CD14-positive monocyte (primary cell): ENCODE data around the gene TEKT2. TPM values are rescaled to one million over a fixed set of nuclear protein-coding genes. Genes with fewer than 3 reads are reported as not detected.

Experiments used
- DNase-seq, 3 donors: peaks; one replicate each; pipeline ENCODE4 v3.0.0-alpha.2; 2011 to 2022
- H2AFZ ChIP-seq: 2 replicates; pipeline ENCODE4 v1.6.0; 2012; ENCODE audit warnings: mild to moderate bottlenecking, low read depth, low read length, inconsistent platforms; ENCODE audit not compliant: insufficient read depth, poor library complexity, severe bottlenecking
- H3K27ac ChIP-seq, 2 donors: 1 replicate in 1 of 2; 2 replicates in 1 of 2; pipeline ENCODE4 v1.5.1; 2012 to 2013; ENCODE audit warnings: low read length in 2 of 2, control low read depth in 1 of 2, inconsistent platforms in 1 of 2, low read depth in 1 of 2, mild to moderate bottlenecking in 1 of 2
- H3K27me3 ChIP-seq, 2 donors: one replicate each; pipeline versions ENCODE4 v1.6.0 to v1.6.1; 2011 to 2013; ENCODE audit warnings: low read length in 2 of 2; ENCODE audit not compliant: control insufficient read depth in 2 of 2, insufficient read depth in 2 of 2
- H3K36me3 ChIP-seq, 2 donors: replicated peaks in 1 of 2; 1 replicate in 1 of 2; 2 replicates in 1 of 2; pipeline versions ENCODE4 v1.5.1 to v1.6.1; 2012 to 2013; ENCODE audit warnings: low read length in 2 of 2, control low read depth in 1 of 2, inconsistent platforms in 1 of 2, mild to moderate bottlenecking in 1 of 2; ENCODE audit not compliant: insufficient read depth in 2 of 2, control insufficient read depth in 1 of 2
- H3K4me1 ChIP-seq, 2 donors: 1 replicate in 1 of 2; 2 replicates in 1 of 2; pipeline versions ENCODE4 v1.5.1 to v1.6.1; 2012 to 2013; ENCODE audit warnings: low read length in 2 of 2, control low read depth in 1 of 2, inconsistent platforms in 1 of 2, mild to moderate bottlenecking in 1 of 2, moderate library complexity in 1 of 2; ENCODE audit not compliant: insufficient read depth in 2 of 2, control insufficient read depth in 1 of 2
- H3K4me2 ChIP-seq: replicated peaks from 2 replicates; pipeline ENCODE3; 2012; ENCODE audit warnings: low read length, moderate library complexity, mild to moderate bottlenecking; ENCODE audit not compliant: poor library complexity, severe bottlenecking; ENCODE audit errors: extremely low read depth
- H3K4me3 ChIP-seq, 3 experiments: fragments of 200-600 bp in 1 of 3; sonication (generic) in 1 of 3; replicated peaks in 1 of 3; 1 replicate in 2 of 3; 2 replicates in 1 of 3; pipeline ENCODE4 v1.5.1; 2011 to 2013; ENCODE audit warnings: low read length in 3 of 3, mild to moderate bottlenecking in 3 of 3, control low read depth in 2 of 3, low read depth in 2 of 3, inconsistent platforms in 1 of 3, moderate library complexity in 1 of 3
- H3K79me2 ChIP-seq: 2 replicates; pipeline ENCODE4 v1.6.0; 2012; ENCODE audit warnings: mild to moderate bottlenecking, control low read depth, inconsistent platforms, low read length, moderate library complexity; ENCODE audit not compliant: insufficient read depth
- H3K9ac ChIP-seq: 2 replicates; pipeline ENCODE4 v1.6.0; 2017; ENCODE audit warnings: low read length, mild to moderate bottlenecking; ENCODE audit not compliant: insufficient read depth, poor library complexity, severe bottlenecking
- H3K9me3 ChIP-seq, 2 donors: replicated peaks in 1 of 2; 1 replicate in 1 of 2; 2 replicates in 1 of 2; pipeline versions ENCODE4 v1.5.1 to v1.6.1; 2012 to 2013; ENCODE audit warnings: low read length in 2 of 2, control low read depth in 1 of 2; ENCODE audit not compliant: control insufficient read depth in 1 of 2, insufficient read depth in 1 of 2
- H4K20me1 ChIP-seq: 2 replicates; pipeline ENCODE4 v1.6.0; 2012; ENCODE audit warnings: mild to moderate bottlenecking, low read length, control low read depth, moderate library complexity; ENCODE audit not compliant: insufficient read depth
- H3K27ac Mint-ChIP-seq, 7 donors: one replicate each; pipeline ENCODE4 v1.8.0; 2020; ENCODE audit warnings: mild to moderate bottlenecking in 7 of 7, mixed read lengths in 7 of 7, moderate library complexity in 6 of 7, inconsistent platforms in 2 of 7
- H3K27me3 Mint-ChIP-seq, 3 donors: one replicate each; pipeline ENCODE4 v1.8.0; 2021 to 2022; ENCODE audit warnings: low read depth in 3 of 3, mild to moderate bottlenecking in 3 of 3, mixed read lengths in 3 of 3, moderate library complexity in 3 of 3, inconsistent platforms in 1 of 3
- H3K36me3 Mint-ChIP-seq, 2 donors: one replicate each; pipeline ENCODE4 v1.8.0; 2020; ENCODE audit warnings: mixed read lengths in 2 of 2, inconsistent platforms in 1 of 2, mild to moderate bottlenecking in 1 of 2
- H3K4me1 Mint-ChIP-seq: one replicate; pipeline ENCODE4 v1.8.0; 2020; ENCODE audit warnings: mild to moderate bottlenecking, mixed read lengths
- H3K4me3 Mint-ChIP-seq, 2 donors: one replicate each; pipeline ENCODE4 v1.8.0; 2020; ENCODE audit warnings: mild to moderate bottlenecking in 2 of 2, mixed read lengths in 2 of 2, moderate library complexity in 1 of 2
- H3K9me3 Mint-ChIP-seq, 7 donors: one replicate each; pipeline ENCODE4 v1.8.0; 2020 to 2022; ENCODE audit warnings: mixed read lengths in 7 of 7, mild to moderate bottlenecking in 6 of 7, moderate library complexity in 6 of 7, inconsistent platforms in 2 of 7
- CTCF ChIP-seq: fragments of 200-600 bp; IDR thresholded peaks from one replicate; pipeline ENCODE4 v1.8.0; 2022; ENCODE audit warnings: antibody characterized with exemption, mild to moderate bottlenecking
- intact Hi-C, 2 donors: fragments of 100-400 bp; cut with micrococcal nuclease; formaldehyde crosslinking; loops; one replicate each; pipeline versions ENCODE4 v1.15.0 to v1.15.1; 2023
- polyA plus RNA-seq, 3 donors: library from polyadenylated mRNA; depleted of rRNA in 1 of 3; unstranded in 2 of 3; stranded (reverse) in 1 of 3; fragments of 300-500 nt in 2 of 3; fragments of >200 nt in 1 of 3; fragmentation: Illumina TruSeq in 2 of 3; gene quantifications; 1 replicate in 2 of 3; 2 replicates in 1 of 3; pipeline ENCODE4 v1.2.3, GENCODE V29; 2012 to 2021

TEKT2 gene
- polyA plus RNA-seq, 3 donors: 0.23 TPM; not detected in 2

GRCh38 chr1:36051821-36052220 is 32.1 kb upstream of the TEKT2 start:
- no peak overlapping the region for H3K9ac ChIP-seq
- Mint-ChIP-seq H3K9me3 (peaks cover 0 to 9% (median 3%) of the 10 kb centered on the region in 7 donors), H3K36me3 (peaks cover 29 to 42% of the 10 kb centered on the region in 2 donors), H3K27ac (peak overlapping the region in 3 of 7 donors; percentile 10 to 75 (median 73)), H3K27me3 (no peaks in the 10 kb centered on the region), H3K4me1 (peaks cover 24% of the 10 kb centered on the region), H3K4me3 (no peak overlapping the region)
- peak overlapping the region in 1 of 2 donors; percentile 1 for H3K27ac ChIP-seq
- H4K20me1 ChIP-seq: no peaks in the 10 kb centered on the region
- peak overlapping the region; percentile 20 for H3K4me2 ChIP-seq
- peaks cover 14 to 23% of the 10 kb centered on the region in 2 donors for H3K4me1 ChIP-seq
- H3K79me2 ChIP-seq: no peaks in the 10 kb centered on the region
- H2AFZ ChIP-seq: no peak overlapping the region
- H3K36me3 ChIP-seq: peaks cover 19 to 28% of the 10 kb centered on the region in 2 donors
- no peaks in the 10 kb centered on the region for H3K27me3 ChIP-seq
- intact Hi-C loops: no loop called here
- no peak for TF ChIP-seq CTCF
- H3K4me3 ChIP-seq: no peak overlapping the region
- peak; percentile 9 to 38 (median 19) for DNase-seq
- peaks cover 0 to 5% of the 10 kb centered on the region in 2 donors for H3K9me3 ChIP-seq

- Mint-ChIP-seq H3K36me3 (peaks cover 15 to 26% of the 10 kb centered on the region in 2 donors), H3K27ac (peak overlapping the region in 1 of 7 donors; percentile 24), H3K27me3 (no peaks in the 10 kb centered on the region), H3K4me3 (no peak overlapping the region), H3K9me3 (peaks cover 0 to under 1% (median 0%) of the 10 kb centered on the region in 7 donors), H3K4me1 (peaks cover 24% of the 10 kb centered on the region)
- Histone ChIP-seq H3K27me3 (no peaks in the 10 kb centered on the region), H3K36me3 (peaks cover 6 to 13% of the 10 kb centered on the region in 2 donors), H2AFZ (no peak overlapping the region), H3K9ac (no peak overlapping the region), H3K4me2 (no peak overlapping the region), H3K9me3 (no peaks in the 10 kb centered on the region), H3K4me1 (peaks cover 14 to 23% of the 10 kb centered on the region in 2 donors), H4K20me1 (no peaks in the 10 kb centered on the region), H3K79me2 (no peaks in the 10 kb centered on the region), H3K27ac (no peak overlapping the region), H3K4me3 (no peak overlapping the region)
- DNase-seq: no peak
- TF ChIP-seq CTCF: no peak
- intact Hi-C loops: no loop called here
These were observed 29.9 kb upstream of the TEKT2 start for GRCh38 chr1:36053978-36054377.
